Hepatocyte (in vitro differentiated cells): Measurements from ENCODE around the gene FBXO11. TPM values are rescaled to one million over a fixed set of nuclear protein-coding genes. Genes with fewer than 3 reads are reported as not detected.

Source experiments
- DNase-seq: peaks from one replicate; pipeline ENCODE4 v3.0.0-alpha.2; 2016; ENCODE audit warnings: low spot score
- H2AFZ ChIP-seq: fragments of 200-600 bp; sonication (generic); 2 replicates; pipeline ENCODE4 v1.6.0; 2016; ENCODE audit warnings: antibody characterized with exemption, mild to moderate bottlenecking
- H3K27ac ChIP-seq: fragments of 200-600 bp; sonication (generic); 2 replicates; pipeline ENCODE4 v1.5.1; 2016; ENCODE audit warnings: mild to moderate bottlenecking
- H3K27me3 ChIP-seq: fragments of 200-600 bp; sonication (generic); 2 replicates; pipeline ENCODE4 v1.6.1; 2016
- H3K36me3 ChIP-seq: fragments of 200-600 bp; sonication (generic); replicated peaks from 2 replicates; pipeline ENCODE4 v1.5.1; 2016; ENCODE audit warnings: low read depth; ENCODE audit not compliant: insufficient read depth
- H3K4me1 ChIP-seq: fragments of 200-600 bp; sonication (generic); 2 replicates; pipeline ENCODE4 v1.5.1; 2016; ENCODE audit warnings: mild to moderate bottlenecking, moderate library complexity; ENCODE audit not compliant: insufficient read depth
- H3K4me2 ChIP-seq: fragments of 200-600 bp; sonication (generic); 2 replicates; pipeline ENCODE4 v1.6.0; 2016
- H3K4me3 ChIP-seq: fragments of 200-600 bp; sonication (generic); 2 replicates; pipeline ENCODE4 v1.5.1; 2016; ENCODE audit warnings: mild to moderate bottlenecking
- H3K79me2 ChIP-seq: fragments of 200-600 bp; sonication (generic); 2 replicates; pipeline ENCODE4 v1.6.0; 2017; ENCODE audit warnings: mild to moderate bottlenecking
- H3K9me2 ChIP-seq: fragments of 200-600 bp; sonication (generic); replicated peaks from 2 replicates; pipeline ENCODE4 v1.6.0; 2017; ENCODE audit warnings: mild to moderate bottlenecking; ENCODE audit not compliant: insufficient read depth
- H3K9me3 ChIP-seq: fragments of 200-600 bp; sonication (generic); 2 replicates; pipeline ENCODE4 v1.5.1; 2016; ENCODE audit warnings: low read depth, mild to moderate bottlenecking
- H4K20me1 ChIP-seq: fragments of 200-600 bp; sonication (generic); 2 replicates; pipeline ENCODE4 v1.6.0; 2016; ENCODE audit warnings: mild to moderate bottlenecking; ENCODE audit not compliant: insufficient read depth, poor library complexity, severe bottlenecking
- EZH2 ChIP-seq: fragments of 200-600 bp; sonication (generic); IDR thresholded peaks from 2 replicates; pipeline ENCODE4 v1.6.1; 2016; ENCODE audit warnings: antibody characterized with exemption, mild to moderate bottlenecking, borderline replicate concordance
- EZH2phosphoT487 ChIP-seq: fragments of 200-600 bp; sonication (generic); IDR thresholded peaks from one replicate; pipeline ENCODE4 v1.6.1; 2018; ENCODE audit warnings: antibody characterized with exemption, mild to moderate bottlenecking, low read depth, moderate library complexity; ENCODE audit not compliant: unreplicated experiment, severe bottlenecking
- WGBS: methylation state at CpG from one replicate; pipeline ENCODE4 v1.1.6; 2016; ENCODE audit warnings: low lambda C conversion rate; ENCODE audit errors: missing lambda C conversion rate; 5-methylcytosine and 5-hydroxymethylcytosine counted together
- polyA plus RNA-seq: library from polyadenylated mRNA; unstranded; fragments of >200 nt; fragmentation: Nextera tagmentation; extraction: Ambion mirVana; gene quantifications from 2 replicates; pipeline ENCODE4 v1.2.1, GENCODE V29; 2016
- total RNA-seq: library from RNA; depleted of rRNA; stranded (reverse); fragments of >200 nt; gene quantifications from 2 replicates; pipeline ENCODE4 v1.2.3, GENCODE V29; 2014
- TF ChIP-seq, protein P1 (sequence below): fragments of 200-600 bp; sonication (generic); IDR thresholded peaks from 2 replicates; pipeline ENCODE4 v1.5.1; 2016; ENCODE audit warnings: antibody characterized with exemption, mild to moderate bottlenecking; ENCODE audit not compliant: poor library complexity

Gene FBXO11
- total and polyA plus RNA-seq, 2 experiments from 2014 or later: 22.4 to 63.9 TPM

DNA sequence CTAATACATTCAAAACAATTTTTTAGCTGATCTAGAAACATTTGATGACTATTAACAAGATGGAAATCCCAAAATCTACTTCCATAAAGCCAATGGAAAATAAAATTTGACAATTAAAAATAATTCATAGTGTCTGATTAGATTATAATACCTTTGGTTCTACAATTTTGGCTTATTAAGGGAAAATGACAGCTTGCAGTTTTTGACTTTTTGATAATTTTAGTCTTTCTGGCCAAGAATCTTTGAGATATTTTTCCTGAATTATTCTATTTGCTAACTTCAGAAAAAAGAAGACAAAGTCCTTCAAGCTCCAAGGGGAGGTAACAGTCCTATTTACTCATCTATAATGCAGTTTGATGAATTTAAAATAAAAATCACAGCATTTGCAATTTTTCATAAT, 83.8 kb downstream of the FBXO11 start:
- no peaks in the 10 kb centered on the region for H3K36me3 ChIP-seq
- H3K27ac ChIP-seq: no peak overlapping the region
- no peaks in the 10 kb centered on the region for H4K20me1 ChIP-seq
- H3K4me3 ChIP-seq: no peak overlapping the region
- no peaks in the 10 kb centered on the region for H3K4me1 ChIP-seq
- H3K9me2 ChIP-seq: no peaks in the 10 kb centered on the region
- H3K4me2 ChIP-seq: no peak overlapping the region
- TF ChIP-seq EZH2phosphoT487 (no peak), EZH2 (no peak)
- TF ChIP-seq, protein P1, sequence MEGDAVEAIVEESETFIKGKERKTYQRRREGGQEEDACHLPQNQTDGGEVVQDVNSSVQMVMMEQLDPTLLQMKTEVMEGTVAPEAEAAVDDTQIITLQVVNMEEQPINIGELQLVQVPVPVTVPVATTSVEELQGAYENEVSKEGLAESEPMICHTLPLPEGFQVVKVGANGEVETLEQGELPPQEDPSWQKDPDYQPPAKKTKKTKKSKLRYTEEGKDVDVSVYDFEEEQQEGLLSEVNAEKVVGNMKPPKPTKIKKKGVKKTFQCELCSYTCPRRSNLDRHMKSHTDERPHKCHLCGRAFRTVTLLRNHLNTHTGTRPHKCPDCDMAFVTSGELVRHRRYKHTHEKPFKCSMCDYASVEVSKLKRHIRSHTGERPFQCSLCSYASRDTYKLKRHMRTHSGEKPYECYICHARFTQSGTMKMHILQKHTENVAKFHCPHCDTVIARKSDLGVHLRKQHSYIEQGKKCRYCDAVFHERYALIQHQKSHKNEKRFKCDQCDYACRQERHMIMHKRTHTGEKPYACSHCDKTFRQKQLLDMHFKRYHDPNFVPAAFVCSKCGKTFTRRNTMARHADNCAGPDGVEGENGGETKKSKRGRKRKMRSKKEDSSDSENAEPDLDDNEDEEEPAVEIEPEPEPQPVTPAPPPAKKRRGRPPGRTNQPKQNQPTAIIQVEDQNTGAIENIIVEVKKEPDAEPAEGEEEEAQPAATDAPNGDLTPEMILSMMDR: no peak
- no peak for DNase-seq
- no peaks in the 10 kb centered on the region for H3K27me3 ChIP-seq
- H3K9me3 ChIP-seq: no peaks in the 10 kb centered on the region
- peaks cover 5% of the 10 kb centered on the region for H3K79me2 ChIP-seq
- H2AFZ ChIP-seq: no peak overlapping the region

DNA sequence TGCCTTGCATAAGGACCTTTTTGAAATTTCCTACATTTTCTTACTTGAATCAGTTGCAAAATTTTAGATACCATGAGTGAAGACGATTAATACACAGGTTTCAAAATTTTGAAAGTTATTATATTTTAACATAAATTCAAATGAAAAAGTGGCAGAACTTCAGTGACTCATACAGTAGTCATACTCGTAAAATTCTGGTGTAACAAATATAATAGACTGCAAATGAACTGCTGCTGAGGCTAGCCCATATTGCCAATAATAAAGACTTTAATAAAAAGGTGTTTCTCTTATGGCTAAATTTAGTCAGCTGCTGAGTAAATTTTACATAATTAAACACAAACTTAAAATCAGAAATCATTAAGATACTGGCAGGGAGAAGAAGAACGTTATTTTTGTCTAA, 86.5 kb downstream of the FBXO11 start:
- Histone ChIP-seq H3K79me2 (no peaks in the 10 kb centered on the region), H3K36me3 (no peaks in the 10 kb centered on the region), H3K9me2 (no peaks in the 10 kb centered on the region), H3K4me3 (no peak overlapping the region), H3K4me2 (no peak overlapping the region), H3K27me3 (no peaks in the 10 kb centered on the region), H2AFZ (no peak overlapping the region), H3K27ac (no peak overlapping the region), H3K4me1 (no peaks in the 10 kb centered on the region), H3K9me3 (no peaks in the 10 kb centered on the region), H4K20me1 (no peaks in the 10 kb centered on the region)
- no peak for DNase-seq
- WGBS: 97% methylated on average over 3 of the region's 3 CpGs
- no peak for TF ChIP-seq EZH2phosphoT487
- TF ChIP-seq, protein P1: no peak
- no peak for TF ChIP-seq EZH2

DNA sequence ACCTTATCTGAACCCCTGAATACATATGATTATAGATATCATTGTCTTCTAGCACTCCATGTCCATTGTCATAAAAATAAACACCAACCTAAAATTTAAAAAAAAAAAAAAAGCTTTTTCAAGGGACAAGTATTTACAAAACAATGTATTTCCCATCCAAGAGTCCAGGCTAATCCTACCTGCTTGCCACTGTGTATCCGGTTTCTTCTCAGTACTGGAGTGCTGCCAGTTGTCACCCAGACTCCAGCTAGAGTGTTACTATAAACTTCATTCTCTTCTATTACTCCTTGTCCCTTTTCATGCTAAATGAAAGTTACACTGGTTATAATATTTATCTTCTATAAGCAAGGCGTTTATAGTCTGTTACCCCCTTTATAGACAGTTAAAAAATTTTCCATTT, 87.5 kb downstream of the FBXO11 start:
- Histone ChIP-seq H3K9me2 (no peaks in the 10 kb centered on the region), H2AFZ (no peak overlapping the region), H3K4me3 (no peak overlapping the region), H3K9me3 (no peaks in the 10 kb centered on the region), H3K79me2 (no peaks in the 10 kb centered on the region), H3K27me3 (no peaks in the 10 kb centered on the region), H3K4me2 (no peak overlapping the region), H3K27ac (no peak overlapping the region), H3K4me1 (no peaks in the 10 kb centered on the region), H3K36me3 (no peaks in the 10 kb centered on the region), H4K20me1 (no peaks in the 10 kb centered on the region)
- TF ChIP-seq EZH2: no peak
- TF ChIP-seq EZH2phosphoT487: no peak
- TF ChIP-seq, protein P1: no peak
- 80% methylated on average over 2 of the region's 2 CpGs for WGBS
- no peak for DNase-seq

DNA sequence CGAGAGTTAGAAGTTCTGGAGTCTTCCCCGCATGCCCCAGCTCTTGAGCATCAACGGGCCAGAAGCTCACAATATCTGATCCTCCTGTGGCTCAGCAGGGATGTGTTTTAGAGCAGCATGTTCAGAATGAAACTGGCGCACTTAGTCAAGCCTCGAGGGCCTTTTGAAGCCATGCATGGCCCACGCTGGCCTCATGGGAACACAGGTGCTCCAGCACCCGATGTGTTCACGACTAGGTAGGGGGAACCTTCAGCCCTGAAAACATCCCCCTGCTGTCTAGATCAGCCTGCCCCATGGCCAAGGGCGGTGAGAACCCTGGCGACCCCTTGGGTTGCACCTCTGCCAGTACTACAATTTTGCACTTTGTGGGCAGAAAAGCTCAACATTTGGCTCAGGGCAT, 90.5 kb downstream of the FBXO11 start:
- TF ChIP-seq, protein P1: no peak
- TF ChIP-seq EZH2 (no peak), EZH2phosphoT487 (no peak)
- Histone ChIP-seq H3K79me2 (no peaks in the 10 kb centered on the region), H4K20me1 (no peaks in the 10 kb centered on the region), H3K4me2 (no peak overlapping the region), H2AFZ (no peak overlapping the region), H3K9me3 (no peaks in the 10 kb centered on the region), H3K4me1 (no peaks in the 10 kb centered on the region), H3K4me3 (no peak overlapping the region), H3K27me3 (no peaks in the 10 kb centered on the region), H3K9me2 (no peaks in the 10 kb centered on the region), H3K27ac (no peak overlapping the region), H3K36me3 (no peaks in the 10 kb centered on the region)
- no peak for DNase-seq
- 96% methylated on average over 10 of the region's 10 CpGs for WGBS
